CD4-positive, alpha-beta T cell treated with Interleukin-2 at 100 ng/mL for 4 hours (primary cell): ENCODE measurements around the gene CNOT10.
"Not testable (repeated sequence)": the region's sequence is repeated elsewhere in the genome, so short reads cannot be mapped to it uniquely, and the experiment has no call there.

Experiments
- DNase-seq: peaks from one replicate; pipeline ENCODE4 v3.0.0-alpha.2; 2020; ENCODE audit warnings: low spot score

The CNOT10 gene, protein sequence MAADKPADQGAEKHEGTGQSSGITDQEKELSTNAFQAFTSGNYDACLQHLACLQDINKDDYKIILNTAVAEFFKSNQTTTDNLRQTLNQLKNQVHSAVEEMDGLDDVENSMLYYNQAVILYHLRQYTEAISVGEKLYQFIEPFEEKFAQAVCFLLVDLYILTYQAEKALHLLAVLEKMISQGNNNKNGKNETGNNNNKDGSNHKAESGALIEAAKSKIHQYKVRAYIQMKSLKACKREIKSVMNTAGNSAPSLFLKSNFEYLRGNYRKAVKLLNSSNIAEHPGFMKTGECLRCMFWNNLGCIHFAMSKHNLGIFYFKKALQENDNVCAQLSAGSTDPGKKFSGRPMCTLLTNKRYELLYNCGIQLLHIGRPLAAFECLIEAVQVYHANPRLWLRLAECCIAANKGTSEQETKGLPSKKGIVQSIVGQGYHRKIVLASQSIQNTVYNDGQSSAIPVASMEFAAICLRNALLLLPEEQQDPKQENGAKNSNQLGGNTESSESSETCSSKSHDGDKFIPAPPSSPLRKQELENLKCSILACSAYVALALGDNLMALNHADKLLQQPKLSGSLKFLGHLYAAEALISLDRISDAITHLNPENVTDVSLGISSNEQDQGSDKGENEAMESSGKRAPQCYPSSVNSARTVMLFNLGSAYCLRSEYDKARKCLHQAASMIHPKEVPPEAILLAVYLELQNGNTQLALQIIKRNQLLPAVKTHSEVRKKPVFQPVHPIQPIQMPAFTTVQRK

DNA sequence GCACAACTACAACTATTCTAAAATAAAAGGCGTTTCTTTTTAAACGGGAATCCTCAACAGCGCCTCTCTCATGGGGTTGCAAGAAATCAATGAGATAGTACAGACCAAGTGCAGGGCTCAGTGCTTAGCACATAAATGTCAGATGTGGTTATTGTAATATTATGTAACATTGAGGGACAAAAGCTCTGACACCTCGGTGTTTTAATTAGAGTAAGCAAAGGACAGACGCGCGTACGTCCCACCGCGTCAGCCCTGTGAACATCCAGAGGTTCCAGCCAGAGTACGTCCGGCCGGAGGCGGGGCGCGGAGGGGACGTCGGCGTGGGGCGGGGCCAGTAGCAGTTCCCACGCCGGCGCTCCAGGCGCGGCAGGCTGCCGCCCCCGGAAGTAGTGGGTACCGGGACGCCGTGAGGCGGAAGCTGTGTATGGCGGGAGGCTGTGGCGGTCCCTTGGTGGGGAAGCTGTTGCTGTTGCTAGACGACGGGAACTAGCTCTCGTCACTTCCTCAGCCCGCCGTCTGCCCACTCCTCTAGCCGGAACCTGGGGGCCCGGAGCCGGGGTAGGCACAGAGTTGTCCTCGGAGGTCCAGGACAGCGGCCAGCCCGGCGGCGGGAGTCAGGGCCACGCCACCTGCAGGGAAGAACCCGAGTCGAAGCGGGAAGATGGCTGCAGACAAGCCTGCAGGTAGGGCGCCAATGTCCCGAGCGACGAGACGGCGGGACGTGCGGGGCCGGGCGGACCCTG, at the start of gene CNOT10:
Gene CNOT10 (plus strand): TSS at position 389 of the 743 bp plus-strand sequence. CDS start 273 bp downstream, at position 662.
- DNase-seq: peak; percentile 94

DNA sequence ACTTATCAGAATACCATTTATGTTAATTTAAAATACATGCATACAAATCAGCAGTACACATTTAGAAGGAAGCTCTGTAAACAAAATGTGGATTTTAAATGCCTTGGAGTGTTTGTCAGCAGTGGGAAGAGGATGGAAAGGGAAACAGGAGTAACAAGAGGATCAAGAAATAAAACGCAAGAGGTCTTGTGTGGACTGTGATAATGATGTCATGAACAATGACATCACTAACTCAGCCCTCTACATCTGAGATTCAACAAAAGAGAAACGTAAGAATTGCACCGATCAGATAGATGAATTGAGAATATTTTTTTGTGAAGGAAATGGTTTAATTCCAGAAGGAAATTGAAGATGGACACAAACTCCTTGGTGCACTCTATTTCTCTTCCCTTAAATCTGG, 44.0 kb upstream of the CNOT10 start:
- no peak for DNase-seq

DNA sequence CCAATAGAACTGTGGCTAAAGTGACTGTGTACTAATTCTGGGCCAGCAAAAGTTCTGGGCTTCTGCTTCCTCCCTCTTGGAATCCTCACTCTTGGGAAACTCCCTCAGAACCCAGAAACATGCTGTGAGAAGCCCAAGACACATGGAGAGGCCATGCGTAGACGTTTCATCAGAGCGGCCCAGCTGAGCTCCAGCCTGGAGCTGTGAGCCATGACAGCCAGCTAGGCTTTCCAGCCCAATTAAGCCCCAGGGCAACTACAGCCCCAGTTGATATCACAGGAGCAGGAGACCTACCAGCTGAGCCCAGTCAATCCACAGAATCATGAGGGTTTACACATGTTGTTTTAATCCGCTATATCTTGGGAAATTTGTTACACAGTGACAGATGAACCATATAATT, 43.6 kb upstream of the CNOT10 start:
- no peak for DNase-seq

DNA sequence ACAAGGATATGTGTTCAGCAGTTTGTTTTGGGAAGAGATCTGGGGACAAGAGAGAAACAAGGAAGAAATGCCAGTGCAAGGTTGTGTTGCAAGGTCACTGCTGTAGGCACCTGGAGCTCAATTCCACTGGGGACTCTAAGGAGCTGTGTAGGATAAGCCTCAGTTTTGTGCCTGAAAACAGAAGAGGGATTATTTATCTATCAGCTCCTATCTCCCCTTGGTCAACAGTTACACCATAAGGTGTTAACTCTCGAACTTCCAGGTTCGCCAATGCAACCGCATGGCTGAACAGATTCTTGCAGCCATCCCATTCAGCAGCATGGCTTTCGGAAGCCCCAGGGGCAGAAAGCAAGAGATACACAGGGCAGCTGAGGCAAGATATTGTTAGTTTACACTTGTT, 41.6 kb upstream of the CNOT10 start:
- DNase-seq: no peak

DNA sequence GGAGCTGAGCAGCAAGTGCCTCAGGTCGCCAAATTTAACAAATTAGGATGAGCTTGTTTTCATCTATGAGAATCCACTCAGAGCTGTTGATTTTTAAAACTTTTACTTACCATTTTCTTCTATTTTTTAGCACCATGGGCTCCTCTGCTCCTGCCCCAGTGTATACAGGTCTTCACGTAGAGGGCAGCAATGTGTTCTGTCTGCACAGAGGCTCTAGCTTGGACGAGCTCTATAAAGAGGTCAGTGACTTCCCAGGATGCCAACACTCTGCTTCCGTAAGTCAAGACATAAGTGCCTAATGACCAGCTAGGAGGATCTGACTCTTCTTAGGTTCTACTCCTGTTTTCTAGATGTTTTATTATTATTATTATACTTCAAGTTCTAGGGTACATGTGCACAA, 41.2 kb upstream of the CNOT10 start:
- no peak for DNase-seq

DNA sequence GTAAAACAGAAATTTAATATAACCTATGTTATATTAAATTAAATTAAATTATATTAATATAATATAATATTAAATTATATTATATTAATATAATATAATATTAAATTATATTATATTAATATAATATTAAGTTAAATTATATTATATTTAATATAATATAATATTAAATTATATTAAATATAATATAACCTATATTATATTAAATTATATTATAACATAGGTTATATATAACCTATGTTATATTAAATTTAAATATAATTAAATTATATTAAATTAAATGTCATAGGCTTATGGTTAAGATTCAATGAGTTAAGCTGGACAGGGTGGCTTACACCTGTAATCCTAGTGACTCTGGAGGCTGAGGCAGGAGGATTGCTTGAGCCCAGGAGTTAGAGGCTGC, 40.6 kb upstream of the CNOT10 start:
- DNase-seq: no peak

DNA sequence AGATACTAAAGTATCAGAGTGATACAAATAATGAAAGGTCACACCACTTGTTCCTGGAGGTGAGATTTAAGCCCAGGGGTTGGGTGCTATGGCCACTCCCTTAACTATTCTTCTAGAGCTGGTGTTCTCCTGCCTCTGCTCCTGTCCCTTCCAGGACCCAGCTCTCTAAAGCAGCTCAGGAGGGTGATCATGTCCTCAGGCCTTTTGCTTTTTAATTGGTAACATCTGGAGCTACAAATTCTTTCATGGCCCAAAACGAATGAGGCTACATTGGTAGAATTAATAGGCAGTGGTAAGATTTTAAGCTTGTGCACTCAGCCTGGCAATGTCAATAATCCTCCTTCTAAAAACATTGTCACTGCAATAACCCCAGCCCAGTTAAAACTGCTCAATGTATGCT, 38.2 kb upstream of the CNOT10 start:
- DNase-seq: no peak

DNA sequence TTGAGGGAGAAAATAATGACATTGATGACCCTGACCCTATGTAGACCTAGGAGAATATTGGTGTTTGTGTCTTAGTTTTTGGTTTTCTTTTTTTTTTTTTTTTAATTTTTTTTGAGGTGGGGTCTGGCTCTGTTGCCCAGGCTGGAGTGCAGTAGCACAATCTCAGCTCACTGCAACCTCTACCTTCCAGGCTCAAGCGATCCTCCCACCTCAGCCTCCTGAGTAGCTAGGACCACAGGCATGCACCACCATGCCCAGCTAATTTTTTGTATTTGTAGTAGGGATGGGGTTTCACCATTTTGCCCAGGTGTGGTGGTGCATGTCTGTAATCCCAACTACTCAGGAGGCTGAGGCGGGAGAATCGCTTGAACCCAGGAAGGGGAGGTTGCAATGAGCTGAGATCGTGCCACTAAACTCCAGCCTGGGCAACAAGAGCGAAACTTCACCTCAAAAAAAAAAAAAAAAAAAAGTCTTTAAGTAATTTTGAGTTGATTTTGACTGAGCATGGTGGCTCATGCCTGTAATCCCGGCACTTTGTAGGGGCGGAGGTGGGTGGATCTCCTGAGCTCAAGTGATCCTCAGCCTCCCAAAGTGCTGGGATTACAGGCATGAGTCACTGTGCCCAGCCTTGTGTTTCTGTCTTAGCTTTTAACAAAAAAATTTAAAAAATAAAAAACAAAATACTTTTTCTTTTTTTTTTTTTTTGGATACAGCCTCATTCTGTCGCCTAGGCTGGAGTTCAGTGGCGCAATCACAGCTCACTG, 32.5 kb upstream of the CNOT10 start:
- DNase-seq: not testable (repeated sequence)

DNA sequence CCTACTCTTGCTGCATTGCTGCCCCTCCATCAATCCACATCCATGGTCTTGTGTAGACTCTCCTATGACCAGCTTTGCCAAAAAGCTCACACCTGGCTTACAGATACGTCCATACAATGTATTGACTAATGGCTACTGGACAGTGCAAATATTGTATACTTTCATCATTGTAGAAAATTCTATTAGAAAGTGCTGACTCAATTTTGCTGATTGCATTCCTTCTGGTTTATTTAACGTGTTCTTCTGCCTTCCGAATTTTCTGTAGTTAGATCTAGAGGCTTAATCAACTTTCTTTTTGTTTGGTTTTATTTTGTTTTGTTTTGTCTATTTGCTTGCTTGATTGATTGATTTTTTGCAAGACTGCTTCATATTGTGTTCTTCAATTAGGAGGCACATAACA, 29.8 kb upstream of the CNOT10 start:
- no peak for DNase-seq

DNA sequence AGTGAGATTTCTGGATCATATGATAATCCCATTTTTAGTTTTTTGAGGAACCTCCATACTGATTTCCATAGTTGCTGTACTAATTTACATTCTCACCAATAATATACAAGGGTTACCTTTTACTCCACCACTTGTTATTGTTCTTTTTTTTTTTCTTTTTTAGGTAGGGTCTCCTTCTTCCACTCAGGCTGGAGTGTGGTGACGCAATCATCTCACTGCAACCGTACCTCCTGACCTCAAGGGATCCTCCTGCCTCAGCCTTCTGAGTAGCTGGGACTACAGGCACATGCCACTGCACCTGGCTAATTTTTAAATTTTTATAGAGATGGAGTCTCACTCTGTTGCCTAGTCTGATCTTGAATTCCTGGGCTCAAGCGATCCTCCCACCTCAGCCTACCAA, 24.4 kb upstream of the CNOT10 start:
- DNase-seq: no peak

DNA sequence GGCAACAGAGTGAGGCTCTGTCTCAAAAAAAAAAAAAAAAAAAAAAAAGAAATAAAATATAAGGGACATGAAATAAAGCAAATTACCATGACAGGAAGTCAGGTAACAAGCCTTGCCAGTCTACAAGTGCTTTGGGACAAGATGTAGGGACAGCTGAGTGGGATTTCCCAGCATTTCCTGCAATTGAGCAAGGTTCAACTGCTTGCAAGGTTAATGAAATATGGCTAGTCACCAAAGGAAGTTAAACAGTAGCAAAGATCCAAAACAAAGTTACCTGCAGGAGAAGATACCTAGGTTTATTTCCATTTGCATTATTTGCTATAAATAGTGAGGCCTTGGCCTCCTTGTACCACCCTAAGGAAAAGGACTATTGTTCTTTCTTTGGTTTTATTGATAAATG, 22.3 kb upstream of the CNOT10 start:
- no peak for DNase-seq

DNA sequence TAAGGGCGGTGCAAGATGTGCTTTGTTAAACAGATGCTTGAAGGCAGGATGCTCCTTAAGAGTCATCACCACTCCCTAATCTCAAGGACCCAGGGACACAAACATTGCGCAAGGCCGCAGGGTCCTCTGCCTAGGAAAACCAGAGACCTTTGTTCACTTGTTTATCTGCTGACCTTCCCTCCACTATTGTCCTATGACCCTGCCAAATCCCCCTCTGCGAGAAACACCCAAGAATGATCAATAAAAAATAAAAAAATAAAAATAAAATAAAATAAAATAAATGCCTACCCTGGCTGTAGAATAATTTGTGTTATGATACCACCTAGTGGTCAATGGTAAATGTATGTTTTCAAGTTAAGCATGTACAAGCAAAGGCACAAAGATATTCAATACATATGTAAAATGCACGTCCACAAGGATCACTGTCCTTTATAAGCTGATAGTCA, 20.3 kb upstream of the CNOT10 start:
- DNase-seq: peak; percentile 52

DNA sequence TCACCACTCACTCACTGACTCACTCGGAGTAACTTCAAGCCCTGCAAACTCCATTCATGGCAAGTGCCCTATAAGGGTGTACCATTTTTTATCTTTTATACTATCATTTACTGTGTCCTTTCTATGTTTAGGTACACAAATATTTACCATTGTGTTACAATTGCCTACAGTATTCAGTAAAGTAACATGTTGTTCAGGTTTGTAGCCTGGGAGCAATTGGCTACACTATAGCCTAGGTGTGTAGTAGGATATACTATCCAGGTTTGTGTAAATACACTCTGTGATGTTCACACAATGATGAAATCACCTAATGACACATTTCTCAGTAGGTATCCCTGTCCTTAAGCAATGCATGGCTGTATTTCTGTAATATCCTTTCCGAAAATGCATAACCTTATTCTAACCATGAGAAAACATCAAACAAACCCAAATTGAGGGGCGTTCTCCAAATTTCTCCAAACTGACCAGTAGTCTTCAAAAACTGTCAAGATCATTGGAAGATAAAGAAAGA, 17.9 kb upstream of the CNOT10 start:
- DNase-seq: no peak

DNA sequence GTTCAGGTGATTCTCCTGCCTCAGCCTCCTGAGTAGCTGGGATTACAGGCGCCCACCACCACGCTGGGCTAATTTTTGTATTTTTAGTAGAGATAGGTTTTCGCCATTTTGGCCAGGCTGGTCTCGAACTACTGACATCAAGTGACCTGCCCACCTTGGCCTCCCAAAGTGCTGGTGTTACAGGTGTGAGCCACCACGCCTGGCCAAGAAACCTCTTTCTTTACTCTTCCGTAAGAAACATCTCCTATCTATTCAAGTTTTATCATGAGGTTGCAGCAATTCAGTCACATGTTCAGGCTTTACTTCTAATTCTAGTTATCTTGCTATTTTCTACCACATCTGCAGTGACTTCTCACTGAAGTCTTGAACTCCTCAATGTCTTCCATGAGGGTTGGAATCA, 15.8 kb upstream of the CNOT10 start:
- DNase-seq: not testable (repeated sequence)

DNA sequence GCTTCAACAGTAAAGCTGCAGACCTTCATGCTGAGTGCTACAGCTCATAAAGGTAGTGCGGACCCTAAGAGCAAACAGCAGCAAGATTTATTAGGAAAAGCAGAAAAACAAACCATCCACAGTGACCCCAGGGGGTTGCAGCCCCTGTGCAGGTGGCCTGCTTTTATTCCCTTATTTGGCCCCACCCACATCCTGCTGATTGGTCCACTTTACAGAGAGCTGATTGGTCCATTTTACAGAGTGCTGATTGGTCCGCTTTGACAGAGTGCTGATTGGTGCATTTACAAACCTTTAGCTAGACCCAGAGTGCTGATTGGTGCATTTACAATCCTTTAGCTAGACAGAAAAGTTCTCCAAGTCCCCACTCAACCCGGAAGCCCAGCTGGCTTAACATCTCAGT, 11.3 kb upstream of the CNOT10 start:
- not testable (repeated sequence) for DNase-seq

DNA sequence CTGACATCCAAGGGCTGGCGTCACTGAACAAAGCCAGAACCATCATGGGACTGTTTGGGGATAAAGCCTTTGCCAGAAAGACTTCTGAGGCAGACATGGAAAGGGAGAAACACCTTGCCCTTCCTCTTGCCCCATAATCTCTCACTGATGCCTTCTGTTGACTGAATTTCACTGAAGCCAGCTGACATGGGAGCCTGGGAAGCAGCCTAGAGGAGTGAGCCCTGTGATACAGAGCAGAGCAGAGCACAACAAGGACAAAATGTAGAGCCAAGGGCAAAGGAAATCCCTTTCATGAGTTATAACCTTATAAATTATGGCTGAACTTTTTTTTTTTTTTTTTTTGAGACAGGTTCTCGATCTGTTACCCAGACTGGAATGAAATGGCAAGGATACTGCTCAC, 9.8 kb upstream of the CNOT10 start:
- DNase-seq: no peak

DNA sequence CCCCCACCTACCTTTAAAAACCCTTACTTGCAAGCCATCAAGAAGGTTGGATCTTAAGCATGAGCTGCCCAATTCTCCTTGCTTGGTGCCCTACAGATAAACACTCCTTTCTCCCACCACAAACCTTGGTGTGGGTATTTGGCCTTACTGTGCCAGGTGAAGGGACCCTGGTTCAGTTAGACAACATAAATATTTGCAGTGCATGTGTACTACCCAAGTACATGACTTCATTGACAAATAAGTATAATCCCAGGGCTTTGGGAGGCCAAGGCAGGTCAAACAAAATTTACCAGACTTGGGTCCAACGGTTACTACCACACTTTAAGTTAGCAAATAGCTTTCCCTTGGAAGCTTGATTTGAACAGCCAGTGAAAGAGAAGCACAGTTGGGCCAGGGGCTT, 9.3 kb upstream of the CNOT10 start:
- DNase-seq: no peak

DNA sequence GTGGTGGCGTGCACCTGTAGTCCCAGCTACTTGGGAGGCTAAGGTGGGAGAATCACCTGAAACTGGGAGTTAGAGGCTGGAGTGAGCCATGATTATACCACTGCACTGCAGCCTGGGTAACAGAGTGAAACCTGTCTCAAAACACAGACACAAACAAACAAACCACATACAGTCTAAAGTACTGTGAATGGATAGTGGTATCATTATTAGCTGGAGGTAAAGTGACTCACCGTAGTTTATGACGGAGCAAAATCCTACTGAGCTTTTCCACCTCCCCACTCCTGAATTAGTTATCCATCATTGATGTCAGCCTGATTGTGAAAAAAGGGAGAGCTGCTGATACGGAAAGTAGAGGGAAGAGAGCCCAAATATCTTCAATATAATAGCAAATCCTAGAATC, 3.2 kb upstream of the CNOT10 start:
- no peak for DNase-seq

DNA sequence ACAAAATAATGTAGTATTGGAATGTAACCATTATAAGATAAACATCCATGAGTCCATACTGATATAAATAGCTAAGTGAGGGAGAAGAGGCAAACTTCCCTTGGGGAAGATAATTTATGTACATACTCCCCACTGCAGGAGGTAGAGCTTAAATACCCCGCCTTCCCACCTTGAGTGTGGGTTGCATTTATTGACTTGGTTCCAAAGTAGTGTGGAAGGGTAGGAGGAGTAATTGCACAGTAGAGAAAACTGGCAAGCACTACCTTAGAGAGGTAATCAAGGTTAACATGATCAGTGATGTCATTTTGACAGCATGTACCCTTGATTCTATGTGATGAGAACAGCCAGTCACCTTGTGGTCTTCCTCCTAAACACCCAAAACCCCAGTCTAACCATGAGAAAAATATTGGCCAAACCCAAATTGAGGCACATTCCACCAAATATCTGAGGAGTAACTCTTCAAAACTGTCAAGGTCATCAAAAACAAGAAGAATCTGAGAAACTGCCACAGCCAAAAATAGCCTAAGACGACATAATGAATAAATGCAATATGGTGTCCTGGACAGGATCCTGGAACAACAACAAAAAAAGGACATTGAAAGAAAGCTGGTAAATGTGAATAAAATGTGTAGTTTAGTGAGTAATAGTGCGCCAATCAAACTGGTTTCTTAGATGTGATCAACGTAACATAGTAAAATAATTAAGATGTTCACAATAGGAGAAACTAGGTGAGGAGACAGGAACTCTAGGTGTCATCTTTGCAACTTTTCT, 774 bp upstream of the CNOT10 start:
- no peak for DNase-seq

DNA sequence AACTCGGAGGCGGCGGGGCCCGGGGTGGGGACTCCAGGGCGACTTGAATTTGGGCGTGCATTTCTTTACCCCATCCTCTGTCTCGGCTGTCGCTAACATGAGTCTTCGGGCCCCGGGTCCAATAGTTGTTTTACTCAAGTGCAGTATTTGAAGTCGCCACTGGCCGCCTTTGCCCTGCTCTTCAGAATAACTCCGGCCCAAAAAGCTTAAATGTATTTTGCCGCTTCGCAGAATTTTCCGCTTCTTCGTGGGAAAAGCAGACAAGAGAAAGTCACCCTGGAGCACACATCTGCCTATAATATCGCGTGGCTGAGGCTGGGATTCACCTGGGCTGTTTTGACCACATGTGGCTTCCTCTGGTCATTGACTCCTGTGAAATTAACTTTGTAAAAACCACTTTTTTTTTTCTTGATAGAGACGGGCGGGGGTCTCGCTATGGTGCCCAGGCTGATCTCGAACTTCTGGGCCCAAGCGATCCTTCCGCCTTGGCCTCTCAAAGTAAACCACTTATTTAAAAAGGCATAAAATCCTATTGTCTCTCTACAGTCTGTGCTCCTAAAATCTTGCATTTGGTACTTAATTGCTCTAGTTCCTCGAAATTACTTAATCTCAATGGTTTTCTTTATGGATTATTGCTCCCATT, 676 bp downstream of the CNOT10 start:
- no peak for DNase-seq
